ENCODE data around the gene KCTD17. TPM values are rescaled to one million over a fixed set of nuclear protein-coding genes. Genes with fewer than 3 reads are reported as not detected.
A peak's percentile ranks its signal among the peaks of the same experiment; 100 is the strongest.

KCTD17 gene
- total RNA-seq, 2 experiments from 2014 or later = 22.6 to 23.1 TPM

DNA sequence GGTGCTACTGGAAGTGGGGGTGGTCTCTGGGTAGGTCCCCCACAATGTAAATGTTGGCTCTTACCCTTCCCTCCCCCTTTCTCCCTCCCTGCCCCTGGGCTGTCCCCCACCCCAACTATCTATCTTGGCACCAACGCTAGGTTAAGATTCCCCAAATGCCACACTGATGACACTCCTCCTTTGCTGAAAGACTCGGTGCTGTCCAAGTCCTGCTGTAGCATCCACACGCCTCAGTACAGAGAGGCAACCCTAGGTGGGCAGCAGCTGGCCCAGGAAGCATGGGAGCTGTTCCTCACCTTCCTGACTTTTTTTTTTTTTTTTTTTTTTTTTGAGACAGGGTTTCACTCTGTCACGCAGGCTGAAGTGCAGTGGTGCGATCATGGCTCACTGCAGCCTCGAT lies 3.4 kb upstream of the KCTD17 start:
- no peak overlapping the region for H3K4me3 Mint-ChIP-seq
- H3K4me1 Mint-ChIP-seq (ENCODE audit: low read depth) = peaks cover 21% of the 10 kb centered on the region

DNA sequence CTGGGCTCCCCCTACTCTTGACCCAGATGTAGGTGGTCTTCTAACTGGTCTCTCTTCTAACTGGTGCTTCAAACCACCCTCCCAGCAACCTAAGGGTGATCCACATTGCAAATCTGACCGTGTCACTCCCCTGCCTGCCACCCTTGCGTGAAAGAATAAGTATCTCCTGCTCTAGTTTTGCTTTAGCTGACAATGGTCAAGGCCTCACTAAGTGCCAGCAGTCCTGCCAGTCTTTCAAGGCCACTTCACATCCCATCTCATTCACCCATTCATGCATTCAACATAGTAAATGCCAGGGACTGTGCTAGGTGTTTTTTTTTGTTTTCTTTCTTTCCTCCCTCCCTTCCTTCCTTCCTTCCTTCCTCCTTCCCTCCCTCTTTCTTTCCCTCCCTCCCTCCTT lies 2.3 kb upstream of the KCTD17 start:
- intact Hi-C loops (cut with micrococcal nuclease) = no loop called here
- H3K36me3 Mint-ChIP-seq (ENCODE audit: low read depth) = no peaks in the 10 kb centered on the region
- H3K4me3 Mint-ChIP-seq = no peak overlapping the region
- peaks cover 23% of the 10 kb centered on the region for H3K4me1 Mint-ChIP-seq (ENCODE audit: low read depth)
- H3K27me3 Mint-ChIP-seq (ENCODE audit: low read depth) = no peaks in the 10 kb centered on the region
- DNase-seq = no peak
- no peaks in the 10 kb centered on the region for H3K9me3 Mint-ChIP-seq
- no peak overlapping the region for H3K27ac Mint-ChIP-seq
- CTCF ChIA-PET = no interaction called here

More for the DNA sequence above, 3.4 kb upstream of the KCTD17 start:
- DNase-seq = no peak
- intact Hi-C loops (cut with micrococcal nuclease) = no loop called here
- Mint-ChIP-seq H3K27ac (no peak overlapping the region), H3K27me3 (ENCODE audit: low read depth) (no peaks in the 10 kb centered on the region), H3K9me3 (no peaks in the 10 kb centered on the region), H3K36me3 (ENCODE audit: low read depth) (no peaks in the 10 kb centered on the region)
- CTCF ChIA-PET = interaction anchor here (0.7 to 1.6 kb wide), 2 partner anchors 101 to 217 kb away, joined by 3 to 4 read pairs; partner anchors contain the start of gene IL2RB

DNA sequence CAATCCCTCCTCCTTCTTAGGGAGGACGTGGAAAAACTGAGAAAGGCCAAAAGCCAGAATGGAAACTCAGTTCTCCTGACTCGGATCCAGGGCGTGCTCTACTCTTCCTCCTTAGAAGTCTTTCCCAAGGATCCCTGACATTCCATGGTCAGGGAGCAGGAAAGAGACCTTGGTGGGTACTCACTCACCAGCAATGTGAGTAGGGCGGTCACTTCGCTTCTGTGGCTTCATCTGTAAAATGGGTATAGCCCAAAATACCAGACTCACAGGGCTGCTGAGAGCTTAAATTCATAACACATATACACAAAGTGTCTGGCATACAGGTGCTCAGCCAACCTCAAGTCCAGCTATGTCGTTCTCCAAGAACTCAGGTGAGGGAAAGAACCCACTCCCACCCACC lies 629 bp upstream of the KCTD17 start:
- H3K9me3 Mint-ChIP-seq = no peaks in the 10 kb centered on the region
- H3K4me1 Mint-ChIP-seq (ENCODE audit: low read depth) = peaks cover 11% of the 10 kb centered on the region
- no peaks in the 10 kb centered on the region for H3K36me3 Mint-ChIP-seq (ENCODE audit: low read depth)
- CTCF ChIA-PET = interaction anchor here (0.7 to 1.3 kb wide), 3 partner anchors 115 to 546 kb away, joined by 3 to 4 read pairs (median 3); no protein-coding TSS in a partner anchor
- H3K27me3 Mint-ChIP-seq (ENCODE audit: low read depth) = no peaks in the 10 kb centered on the region
- H3K27ac Mint-ChIP-seq = no peak overlapping the region
- DNase-seq = no peak
- intact Hi-C loops (cut with micrococcal nuclease) = no loop called here
- H3K4me3 Mint-ChIP-seq = peak overlapping the region; percentile 65

- Mint-ChIP-seq H3K4me3 (peak overlapping the region; percentile 80), H3K9me3 (no peaks in the 10 kb centered on the region), H3K27me3 (ENCODE audit: low read depth) (no peaks in the 10 kb centered on the region), H3K4me1 (ENCODE audit: low read depth) (peaks cover 11% of the 10 kb centered on the region), H3K36me3 (ENCODE audit: low read depth) (peaks cover 5% of the 10 kb centered on the region), H3K27ac (no peak overlapping the region)
- DNase-seq = no peak
- intact Hi-C loops (cut with micrococcal nuclease) = no loop called here
- CTCF ChIA-PET = interaction anchor here (0.6 to 1.4 kb wide), 3 partner anchors 26 to 125 kb away, joined by 3 read pairs; no protein-coding TSS in a partner anchor
Observed at GRCh38 chr22:37052386-37053309, 1.1 kb downstream of the KCTD17 start.

DNA sequence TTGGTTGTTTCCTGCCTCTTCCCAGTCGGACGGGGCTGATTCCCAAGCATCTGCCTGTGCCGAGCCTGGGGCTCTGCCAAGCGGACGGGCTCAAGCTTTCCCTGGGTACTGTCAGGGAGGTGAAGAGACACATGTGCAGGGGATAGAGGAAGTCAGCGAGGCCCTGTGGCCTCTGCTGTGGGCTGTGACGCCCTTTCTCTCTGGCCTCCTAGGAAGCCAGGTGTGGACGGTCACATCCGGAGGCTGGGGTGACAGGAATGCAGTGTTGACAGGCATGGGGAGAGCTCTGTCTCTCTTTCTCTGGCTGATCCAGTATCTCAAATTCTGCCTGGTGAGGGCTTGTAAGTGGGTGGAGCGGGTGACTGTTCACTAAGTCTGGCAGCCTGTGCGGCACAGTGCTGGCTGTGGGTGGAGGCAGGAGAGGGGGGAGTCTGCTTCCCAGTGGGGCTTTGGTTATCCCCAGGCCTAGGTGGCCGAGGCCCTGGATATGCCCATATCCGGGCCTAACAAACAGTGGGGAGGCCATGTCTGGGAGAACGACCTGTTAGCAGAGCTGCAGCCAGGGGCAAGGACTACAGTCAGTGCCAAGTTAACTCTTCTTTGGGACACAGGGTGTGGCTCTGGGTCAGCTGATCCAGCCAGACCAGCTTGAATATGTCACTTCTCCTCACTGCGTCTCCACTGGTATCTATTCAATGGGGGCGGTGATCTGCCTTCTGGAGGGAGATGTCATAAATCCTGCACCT lies 1.9 kb downstream of the KCTD17 start:
- no peaks in the 10 kb centered on the region for H3K9me3 Mint-ChIP-seq
- no peaks in the 10 kb centered on the region for H3K27me3 Mint-ChIP-seq (ENCODE audit: low read depth)
- CTCF ChIA-PET = interaction anchor here (1.4 kb wide), 1 partner anchor 25 kb away, joined by 3 read pairs; no protein-coding TSS in a partner anchor
- peak overlapping the region; percentile 80 for H3K4me3 Mint-ChIP-seq
- DNase-seq = no peak
- H3K4me1 Mint-ChIP-seq (ENCODE audit: low read depth) = peaks cover 11% of the 10 kb centered on the region
- H3K27ac Mint-ChIP-seq = no peak overlapping the region
- peaks cover 5% of the 10 kb centered on the region for H3K36me3 Mint-ChIP-seq (ENCODE audit: low read depth)
- intact Hi-C loops (cut with micrococcal nuclease) = no loop called here

- H3K36me3 Mint-ChIP-seq (ENCODE audit: low read depth) = peaks cover 5% of the 10 kb centered on the region
- no peaks in the 10 kb centered on the region for H3K9me3 Mint-ChIP-seq
- CTCF ChIA-PET = interaction anchor here (1.4 kb wide), 1 partner anchor 24 kb away, joined by 3 read pairs; no protein-coding TSS in a partner anchor
- no peak for DNase-seq
- intact Hi-C loops (cut with micrococcal nuclease) = no loop called here
- H3K27me3 Mint-ChIP-seq (ENCODE audit: low read depth) = no peaks in the 10 kb centered on the region
- no peak overlapping the region for H3K4me3 Mint-ChIP-seq
- no peak overlapping the region for H3K27ac Mint-ChIP-seq
- peaks cover 11% of the 10 kb centered on the region for H3K4me1 Mint-ChIP-seq (ENCODE audit: low read depth)
Observed at GRCh38 chr22:37054056-37054395, 2.5 kb downstream of the KCTD17 start.

DNA sequence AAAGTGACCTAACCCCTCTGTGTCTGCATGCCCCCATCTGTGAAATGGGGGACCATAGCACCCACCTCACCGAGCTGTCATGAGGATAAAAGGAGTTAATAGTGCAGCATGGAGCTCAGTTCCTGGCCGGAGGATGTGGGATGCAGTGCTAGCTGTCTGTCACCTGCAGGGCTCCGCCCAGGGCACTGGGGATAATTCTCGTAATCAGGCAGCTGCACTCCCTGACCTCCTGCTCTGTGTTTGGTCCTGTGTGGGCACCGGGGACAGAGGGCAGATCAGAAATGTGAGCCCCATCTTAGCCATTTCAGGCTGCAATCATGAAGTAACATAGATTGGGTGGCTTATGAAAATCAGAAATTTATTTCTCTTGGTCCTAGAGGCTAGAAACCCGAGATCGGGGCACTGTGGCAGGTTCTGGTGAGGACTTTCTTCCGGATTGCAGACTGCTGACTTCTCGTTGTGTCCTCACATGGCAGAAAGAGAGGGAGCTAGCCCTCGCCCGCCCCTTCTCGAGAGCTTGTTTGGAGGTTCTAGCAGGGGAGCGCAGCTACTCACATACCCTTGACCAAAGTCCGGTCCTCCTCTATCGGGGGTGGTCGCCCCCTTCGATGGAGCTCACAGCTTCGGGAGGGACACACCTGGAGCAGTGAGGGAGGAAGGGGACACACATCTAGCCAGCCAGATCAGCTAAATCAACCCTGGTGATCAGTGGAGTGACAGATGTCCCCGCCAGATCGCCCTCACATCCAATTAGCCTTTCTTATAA lies 3.2 kb downstream of the KCTD17 start:
- Mint-ChIP-seq H3K27me3 (ENCODE audit: low read depth) (no peaks in the 10 kb centered on the region), H3K36me3 (ENCODE audit: low read depth) (peaks cover 5% of the 10 kb centered on the region), H3K9me3 (no peaks in the 10 kb centered on the region), H3K4me1 (ENCODE audit: low read depth) (peaks cover 12% of the 10 kb centered on the region), H3K27ac (no peak overlapping the region), H3K4me3 (no peak overlapping the region)
- intact Hi-C loops (cut with micrococcal nuclease) = no loop called here
- no peak for DNase-seq
- CTCF ChIA-PET = interaction anchor here (0.6 to 1.4 kb wide), 3 partner anchors 11 to 202 kb away, joined by 3 to 7 read pairs (median 5); no protein-coding TSS in a partner anchor

DNA sequence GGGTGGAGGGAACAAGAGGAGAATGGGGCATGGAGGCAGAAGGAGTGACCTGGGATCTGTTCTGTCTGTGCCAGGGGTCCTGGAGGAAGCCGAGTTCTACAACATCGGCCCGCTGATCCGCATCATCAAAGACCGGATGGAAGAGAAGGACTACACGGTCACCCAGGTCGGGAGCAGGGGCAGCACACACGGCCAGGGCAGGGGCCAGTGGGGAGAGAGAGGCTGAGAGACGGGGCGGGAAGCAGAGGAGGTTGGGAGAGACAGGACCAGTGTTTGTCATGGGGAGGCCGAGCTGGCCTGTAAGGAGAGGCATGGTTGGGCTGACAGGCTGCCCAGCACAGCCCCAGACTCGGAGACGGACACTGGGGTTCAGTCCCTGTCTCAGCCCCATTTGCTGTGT lies 4.7 kb downstream of the KCTD17 start:
- CTCF ChIA-PET = interaction anchor here (1.4 kb wide), 1 partner anchor 12 kb away, joined by 5 read pairs; no protein-coding TSS in a partner anchor
- Mint-ChIP-seq H3K27me3 (ENCODE audit: low read depth) (no peaks in the 10 kb centered on the region), H3K36me3 (ENCODE audit: low read depth) (peaks cover 5% of the 10 kb centered on the region), H3K4me3 (no peak overlapping the region), H3K4me1 (ENCODE audit: low read depth) (peaks cover 25% of the 10 kb centered on the region), H3K27ac (no peak overlapping the region), H3K9me3 (no peaks in the 10 kb centered on the region)
- intact Hi-C loops (cut with micrococcal nuclease) = no loop called here
- no peak for DNase-seq

GRCh38 chr22:37057226-37057625 lies 5.7 kb downstream of the KCTD17 start:
- DNase-seq = no peak
- CTCF ChIA-PET = no interaction called here
- Mint-ChIP-seq H3K4me1 (ENCODE audit: low read depth) (peaks cover 28% of the 10 kb centered on the region), H3K27me3 (ENCODE audit: low read depth) (no peaks in the 10 kb centered on the region), H3K36me3 (ENCODE audit: low read depth) (peaks cover 5% of the 10 kb centered on the region), H3K9me3 (no peaks in the 10 kb centered on the region), H3K4me3 (no peak overlapping the region), H3K27ac (no peak overlapping the region)
- intact Hi-C loops (cut with micrococcal nuclease) = no loop called here

DNA sequence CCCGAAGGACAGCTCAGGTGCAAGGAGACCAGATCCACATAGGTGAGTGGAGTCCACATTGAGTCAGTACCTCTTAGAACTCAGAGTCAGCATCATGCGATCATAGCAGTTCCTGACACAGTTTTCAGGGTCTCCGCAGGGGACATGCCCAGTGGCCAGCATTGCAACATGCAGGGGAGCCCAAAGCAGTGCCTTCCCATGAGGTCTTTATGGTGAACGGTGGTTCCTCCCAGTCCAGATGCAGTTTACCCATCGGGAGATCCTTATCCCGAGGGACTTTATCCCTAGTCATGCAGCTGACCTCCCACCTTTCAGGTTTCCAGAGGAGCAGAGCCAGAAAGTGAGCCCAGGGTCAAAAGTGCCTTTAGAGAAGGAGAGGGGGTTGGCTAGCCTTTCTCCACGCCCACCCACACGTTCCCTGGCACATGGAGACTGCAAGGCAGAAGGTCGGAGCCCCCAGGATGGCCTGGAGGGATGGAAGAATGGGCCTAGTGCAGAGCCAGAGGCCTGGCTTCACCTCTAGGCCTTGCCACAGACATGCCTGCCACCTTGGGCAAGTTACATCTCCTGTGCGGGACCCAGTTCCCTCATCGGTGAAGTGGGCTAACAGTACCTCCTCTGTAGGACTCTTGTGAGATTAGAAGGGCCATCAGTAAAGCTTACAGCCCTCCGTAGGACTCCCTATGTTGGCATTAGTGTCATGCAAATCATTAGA lies 6.4 kb downstream of the KCTD17 start:
- intact Hi-C loops (cut with micrococcal nuclease) = no loop called here
- Mint-ChIP-seq H3K36me3 (ENCODE audit: low read depth) (peaks cover 5% of the 10 kb centered on the region), H3K9me3 (no peaks in the 10 kb centered on the region), H3K4me1 (ENCODE audit: low read depth) (peaks cover 23% of the 10 kb centered on the region), H3K4me3 (no peak overlapping the region), H3K27ac (no peak overlapping the region), H3K27me3 (ENCODE audit: low read depth) (no peaks in the 10 kb centered on the region)
- CTCF ChIA-PET = no interaction called here
- DNase-seq = no peak

- intact Hi-C loops (cut with micrococcal nuclease) = no loop called here
- Mint-ChIP-seq H3K36me3 (ENCODE audit: low read depth) (peaks cover 5% of the 10 kb centered on the region), H3K9me3 (no peaks in the 10 kb centered on the region), H3K4me3 (no peak overlapping the region), H3K4me1 (ENCODE audit: low read depth) (peaks cover 25% of the 10 kb centered on the region), H3K27ac (no peak overlapping the region), H3K27me3 (ENCODE audit: low read depth) (no peaks in the 10 kb centered on the region)
- CTCF ChIA-PET = no interaction called here
- DNase-seq = no peak
Observed at GRCh38 chr22:37058917-37059701, 7.6 kb downstream of the KCTD17 start.

Measured in activated naive CD4-positive, alpha-beta T cell treated with anti-CD3 and anti-CD28 coated beads for 36 hours (primary cell).